PFSK-1 (cell line): Measurements from ENCODE around the gene ATXN7L1.

ENCODE experiments used
- FOXP2 ChIP-seq: optimal IDR thresholded peaks from 2 replicates; pipeline ENCODE3; 2011; ENCODE audit warnings: borderline replicate concordance, control low read depth, inconsistent platforms; ENCODE audit not compliant: insufficient read depth; ENCODE audit errors: extremely low read length, extremely low read depth
- POLR2AphosphoS5 ChIP-seq: IDR thresholded peaks from 2 replicates; pipeline ENCODE4 v1.6.1; 2012; ENCODE audit warnings: low read depth, mild to moderate bottlenecking, control low read depth, low read length, moderate library complexity
- SIN3A ChIP-seq: IDR thresholded peaks from 2 replicates; pipeline ENCODE4 v1.6.1; 2012; ENCODE audit warnings: mild to moderate bottlenecking, low read length, moderate library complexity, borderline replicate concordance; ENCODE audit not compliant: insufficient read depth
- TAF1 ChIP-seq: IDR thresholded peaks from 2 replicates; pipeline ENCODE4 v1.6.1; 2012; ENCODE audit warnings: low read length, control low read depth, borderline replicate concordance; ENCODE audit not compliant: insufficient read depth
- TF ChIP-seq, protein P1 (sequence below), 2 experiments: IDR thresholded peaks; 2 replicates each; pipeline versions ENCODE4 v1.6.1 to v1.8.0; 2011 to 2012; ENCODE audit warnings: low read depth in 2 of 2, low read length in 2 of 2, control low read depth in 1 of 2, inconsistent platforms in 1 of 2, mild to moderate bottlenecking in 1 of 2, moderate library complexity in 1 of 2; ENCODE audit not compliant: insufficient read depth in 1 of 2

The ATXN7L1 gene

DNA sequence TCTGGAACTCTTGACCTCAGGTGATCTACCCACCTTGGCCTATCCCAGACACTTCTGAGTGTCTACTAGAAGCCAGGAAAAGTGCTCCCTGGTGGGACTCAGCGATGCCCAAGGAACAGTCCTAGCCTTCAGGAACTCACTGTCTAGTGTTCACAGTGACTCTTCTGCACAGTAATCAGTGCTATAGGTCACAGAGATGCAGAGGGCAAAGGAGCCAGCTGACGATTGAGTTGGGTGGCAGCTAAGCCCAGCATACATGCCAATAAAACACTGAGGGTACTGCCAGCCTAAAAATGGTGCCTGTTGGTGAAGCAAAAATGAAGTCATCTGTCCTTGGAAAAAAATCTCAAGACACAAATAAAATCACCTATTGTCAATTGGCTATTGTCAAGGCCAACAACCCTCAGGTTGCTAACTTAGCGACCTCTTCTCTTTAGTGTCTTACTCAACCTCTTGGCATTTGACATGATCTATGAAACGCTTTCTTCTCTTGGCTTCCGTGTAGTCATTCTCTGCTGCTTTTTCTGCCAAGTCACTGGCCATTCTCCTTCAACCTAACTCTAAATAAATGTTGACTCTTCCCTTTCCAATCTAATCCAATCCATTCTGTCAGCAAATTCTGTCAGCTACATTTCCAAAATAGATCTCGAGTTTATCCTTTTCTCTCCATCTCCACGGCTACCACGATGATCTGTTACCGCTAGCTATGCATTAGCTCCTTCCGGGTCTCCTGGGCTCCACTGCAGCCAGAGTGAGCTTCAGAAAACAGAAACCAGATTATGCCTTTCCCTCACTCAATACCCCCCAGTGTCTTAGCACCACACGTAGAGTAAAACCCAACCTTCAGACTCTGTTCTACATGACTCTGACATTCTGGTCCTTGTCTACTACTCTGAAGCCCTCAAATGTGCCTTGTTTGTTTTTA lies 99.2 kb downstream of the ATXN7L1 start:
- no peak for TF ChIP-seq FOXP2
- TF ChIP-seq POLR2AphosphoS5: no peak
- TF ChIP-seq TAF1: no peak
- TF ChIP-seq, protein P1, sequence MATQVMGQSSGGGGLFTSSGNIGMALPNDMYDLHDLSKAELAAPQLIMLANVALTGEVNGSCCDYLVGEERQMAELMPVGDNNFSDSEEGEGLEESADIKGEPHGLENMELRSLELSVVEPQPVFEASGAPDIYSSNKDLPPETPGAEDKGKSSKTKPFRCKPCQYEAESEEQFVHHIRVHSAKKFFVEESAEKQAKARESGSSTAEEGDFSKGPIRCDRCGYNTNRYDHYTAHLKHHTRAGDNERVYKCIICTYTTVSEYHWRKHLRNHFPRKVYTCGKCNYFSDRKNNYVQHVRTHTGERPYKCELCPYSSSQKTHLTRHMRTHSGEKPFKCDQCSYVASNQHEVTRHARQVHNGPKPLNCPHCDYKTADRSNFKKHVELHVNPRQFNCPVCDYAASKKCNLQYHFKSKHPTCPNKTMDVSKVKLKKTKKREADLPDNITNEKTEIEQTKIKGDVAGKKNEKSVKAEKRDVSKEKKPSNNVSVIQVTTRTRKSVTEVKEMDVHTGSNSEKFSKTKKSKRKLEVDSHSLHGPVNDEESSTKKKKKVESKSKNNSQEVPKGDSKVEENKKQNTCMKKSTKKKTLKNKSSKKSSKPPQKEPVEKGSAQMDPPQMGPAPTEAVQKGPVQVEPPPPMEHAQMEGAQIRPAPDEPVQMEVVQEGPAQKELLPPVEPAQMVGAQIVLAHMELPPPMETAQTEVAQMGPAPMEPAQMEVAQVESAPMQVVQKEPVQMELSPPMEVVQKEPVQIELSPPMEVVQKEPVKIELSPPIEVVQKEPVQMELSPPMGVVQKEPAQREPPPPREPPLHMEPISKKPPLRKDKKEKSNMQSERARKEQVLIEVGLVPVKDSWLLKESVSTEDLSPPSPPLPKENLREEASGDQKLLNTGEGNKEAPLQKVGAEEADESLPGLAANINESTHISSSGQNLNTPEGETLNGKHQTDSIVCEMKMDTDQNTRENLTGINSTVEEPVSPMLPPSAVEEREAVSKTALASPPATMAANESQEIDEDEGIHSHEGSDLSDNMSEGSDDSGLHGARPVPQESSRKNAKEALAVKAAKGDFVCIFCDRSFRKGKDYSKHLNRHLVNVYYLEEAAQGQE (IDR thresholded peaks at IDR 0.05; ENCODE audit: insufficient read depth in 1 of 2, low read depth in 2 of 2, low read length in 2 of 2): no peak
- no peak for TF ChIP-seq SIN3A

DNA sequence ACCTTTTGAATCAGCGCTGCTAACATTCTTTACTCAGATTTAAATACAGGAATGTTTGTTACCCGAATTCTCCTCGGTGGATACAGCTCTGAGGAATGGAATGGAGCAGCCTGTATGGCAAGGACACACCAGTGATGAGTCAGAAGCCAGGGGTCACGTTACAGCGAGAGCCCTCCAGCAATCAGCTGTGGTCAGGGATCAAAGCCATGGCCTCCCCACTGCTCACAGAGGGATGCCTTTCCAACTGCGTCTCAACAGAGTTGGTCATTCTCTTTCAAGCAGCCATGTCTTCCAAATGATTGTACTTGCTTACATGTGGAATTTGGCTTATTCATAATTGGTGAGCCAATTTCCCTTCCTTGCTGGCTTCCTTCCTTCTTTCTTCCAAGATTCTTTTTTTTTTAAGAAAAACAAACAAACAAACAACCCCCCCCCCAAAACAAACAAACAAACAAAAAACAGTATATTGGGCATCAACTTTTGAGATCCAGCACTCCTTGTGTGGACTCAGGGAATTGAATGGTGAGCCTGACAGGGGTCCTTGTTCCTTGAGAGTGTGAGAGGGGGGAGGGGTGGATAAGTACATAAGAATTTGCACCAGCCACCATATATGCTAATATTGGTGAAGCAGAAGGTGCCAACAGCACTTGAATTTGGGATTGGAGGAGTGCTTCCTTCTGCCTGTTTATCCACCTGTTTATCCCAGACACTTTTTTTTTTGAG lies 100.2 kb downstream of the ATXN7L1 start:
- TF ChIP-seq FOXP2: peak; percentile 97
- TF ChIP-seq POLR2AphosphoS5: no peak
- no peak for TF ChIP-seq TAF1
- TF ChIP-seq, protein P1 (IDR thresholded peaks at IDR 0.05; ENCODE audit: insufficient read depth in 1 of 2, low read depth in 2 of 2, low read length in 2 of 2): no peak
- no peak for TF ChIP-seq SIN3A

DNA sequence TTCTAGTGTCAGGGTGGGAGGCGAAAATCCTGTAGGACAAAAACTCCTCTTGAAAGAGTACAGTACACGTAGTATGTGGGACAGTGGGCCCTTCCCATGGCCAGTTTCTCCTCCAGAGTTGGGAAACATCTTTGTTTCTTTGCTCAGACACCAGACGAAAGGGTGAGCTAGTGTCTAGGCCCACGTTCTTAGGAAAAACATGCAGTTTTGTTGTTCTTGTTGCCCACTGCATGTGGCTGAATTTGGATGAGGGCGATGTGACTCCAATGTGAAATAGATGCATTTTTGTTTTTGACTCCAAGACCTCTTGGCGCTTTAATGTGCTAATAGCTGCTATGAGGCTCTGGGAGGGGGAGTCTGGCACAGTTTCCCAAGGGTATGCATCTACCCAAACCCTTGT lies 100.8 kb downstream of the ATXN7L1 start:
- TF ChIP-seq, protein P1 (IDR thresholded peaks at IDR 0.05; ENCODE audit: insufficient read depth in 1 of 2, low read depth in 2 of 2, low read length in 2 of 2): no peak
- TF ChIP-seq FOXP2 (no peak), POLR2AphosphoS5 (no peak), SIN3A (no peak), TAF1 (no peak)

DNA sequence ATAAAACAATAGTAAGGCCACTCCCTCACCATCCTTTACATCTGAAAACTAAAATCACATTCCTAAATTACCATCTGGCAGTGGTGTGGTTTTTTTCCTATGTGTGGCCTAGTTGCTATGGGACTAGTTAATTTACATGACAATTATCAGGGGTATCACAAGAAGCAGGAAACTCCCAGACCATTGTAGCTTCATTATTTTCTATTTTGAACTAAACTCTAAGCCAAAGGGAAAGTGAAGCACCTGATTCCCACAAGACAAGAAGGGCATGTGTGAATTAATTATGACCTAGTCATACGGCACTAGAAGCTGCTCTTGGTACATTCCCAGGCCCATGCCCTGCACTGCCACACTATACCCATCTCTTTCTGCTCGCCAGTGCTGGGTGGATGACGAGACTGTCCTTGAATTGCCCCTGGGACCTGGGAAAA lies 103.4 kb downstream of the ATXN7L1 start:
- TF ChIP-seq TAF1 (no peak), FOXP2 (no peak), POLR2AphosphoS5 (no peak), SIN3A (no peak)
- TF ChIP-seq, protein P1 (IDR thresholded peaks at IDR 0.05; ENCODE audit: insufficient read depth in 1 of 2, low read depth in 2 of 2, low read length in 2 of 2): no peak
